H7 (cell line): ENCODE data around the gene ALDOC. TPM values are rescaled to one million over a fixed set of nuclear protein-coding genes. Genes with fewer than 3 reads are reported as not detected.

Source experiments
- DNase-seq: peaks from one replicate; pipeline ENCODE4 v3.0.0; 2012
- H3K27me3 ChIP-seq: 2 replicates; pipeline ENCODE4 v1.6.0; 2011; ENCODE audit warnings: mild to moderate bottlenecking, low read length; ENCODE audit not compliant: control insufficient read depth, insufficient read depth
- H3K36me3 ChIP-seq: replicated peaks from 2 replicates; pipeline ENCODE4 v1.5.1; 2011; ENCODE audit warnings: low read length; ENCODE audit not compliant: control insufficient read depth, insufficient read depth
- H3K4me3 ChIP-seq: 2 replicates; pipeline ENCODE4 v1.5.1; 2011; ENCODE audit warnings: low read depth, mild to moderate bottlenecking, control low read depth, low read length, moderate library complexity; ENCODE audit not compliant: insufficient read depth
- total RNA-seq: library from RNA; depleted of rRNA; stranded (reverse); fragments of >200 nt; shearing (Covaris generic); gene quantifications from 2 replicates; pipeline ENCODE4 v1.2.3, GENCODE V29; 2014; rRNA removed

The ALDOC gene
- total RNA-seq, 1 experiment from 2014 or later = 69.9 TPM

DNA sequence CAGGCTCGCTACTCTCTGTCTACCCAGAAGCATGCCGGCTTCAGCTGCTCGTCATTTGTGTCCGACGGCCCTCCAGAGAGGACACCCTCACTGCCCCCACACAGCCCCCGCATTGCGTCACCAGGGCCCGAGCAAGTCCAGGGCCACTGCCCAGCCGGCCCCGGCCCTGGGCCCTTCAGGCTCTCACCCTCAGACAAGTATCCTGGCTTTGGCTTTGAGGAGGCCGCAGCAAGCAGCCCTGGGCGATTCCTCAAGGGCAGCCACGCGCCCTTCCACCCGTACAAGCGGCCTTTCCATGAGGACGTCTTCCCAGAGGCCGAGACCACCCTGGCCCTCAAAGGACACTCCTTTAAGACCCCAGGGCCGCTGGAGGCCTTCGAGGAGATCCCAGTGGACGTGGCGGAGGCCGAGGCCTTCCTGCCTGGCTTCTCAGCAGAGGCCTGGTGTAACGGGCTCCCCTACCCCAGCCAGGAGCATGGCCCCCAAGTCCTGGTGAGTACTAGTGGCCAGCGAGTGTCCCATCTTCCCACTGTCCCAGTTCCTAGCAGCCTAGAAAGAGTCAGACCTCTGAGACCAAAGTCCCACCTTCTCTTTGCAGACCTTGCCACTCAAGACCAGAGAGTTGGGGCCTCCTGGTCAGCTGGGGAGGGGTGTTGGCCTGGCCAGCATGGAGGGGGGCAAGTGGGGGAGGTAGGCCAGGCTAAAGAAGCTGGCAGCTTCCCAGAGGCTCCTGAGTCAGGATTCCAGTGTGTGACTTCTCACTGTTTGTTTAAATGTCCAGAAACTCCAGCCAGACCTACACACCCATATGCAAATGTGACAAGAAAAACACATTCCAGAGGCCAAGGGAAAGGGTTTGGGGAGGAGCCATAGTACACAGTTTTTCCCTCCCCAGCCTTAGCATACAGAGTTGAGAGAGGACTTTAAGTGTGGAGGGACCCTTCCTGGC, 51.9 kb downstream of the ALDOC start:
- DNase-seq = no peak
- Histone ChIP-seq H3K36me3 (no peaks in the 10 kb centered on the region), H3K4me3 (no peak overlapping the region), H3K27me3 (no peaks in the 10 kb centered on the region)

DNA sequence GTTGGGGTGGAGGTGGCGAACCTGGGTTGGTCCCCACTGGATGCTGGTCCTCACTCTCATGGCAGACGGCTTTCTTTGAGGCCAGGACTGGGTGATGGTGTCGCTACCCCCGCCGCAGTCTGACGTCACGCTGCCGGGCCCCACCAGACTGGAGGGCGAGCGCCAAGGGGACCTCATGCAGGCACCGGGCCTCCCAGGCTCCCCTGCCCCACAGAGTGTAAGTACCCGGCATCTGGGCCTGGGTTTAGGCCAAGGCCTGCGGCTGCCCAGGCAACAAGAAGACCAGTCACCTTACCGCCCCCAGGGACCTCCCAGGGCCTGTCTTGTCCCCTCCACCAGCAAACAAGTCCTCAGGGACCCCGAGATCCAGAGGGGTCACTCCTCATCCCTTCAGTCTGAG, 52.8 kb downstream of the ALDOC start:
- no peaks in the 10 kb centered on the region for H3K27me3 ChIP-seq
- H3K36me3 ChIP-seq = no peaks in the 10 kb centered on the region
- no peak overlapping the region for H3K4me3 ChIP-seq
- no peak for DNase-seq

DNA sequence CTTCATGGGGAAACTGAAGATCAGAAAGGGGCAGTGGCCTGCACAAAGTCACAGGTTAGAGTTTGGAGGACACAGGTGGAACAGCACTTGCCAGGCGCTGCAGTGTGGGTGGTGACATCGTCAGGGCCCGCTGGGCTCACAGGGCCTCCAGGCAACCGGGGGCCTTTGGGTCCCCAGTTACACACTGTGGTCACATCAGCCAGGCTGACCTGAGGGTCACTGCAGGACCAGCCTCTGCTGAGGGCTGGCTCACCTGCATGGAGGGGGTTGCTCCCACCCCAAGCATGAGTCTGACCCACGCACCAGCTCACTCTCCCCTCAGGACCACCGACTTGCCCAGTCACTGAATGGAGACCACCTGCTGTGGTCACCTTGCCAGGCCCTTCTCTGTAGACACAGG, 53.5 kb downstream of the ALDOC start:
- DNase-seq = no peak
- Histone ChIP-seq H3K27me3 (no peaks in the 10 kb centered on the region; the same call in 1 of the 2 replicates), H3K4me3 (no peak overlapping the region), H3K36me3 (no peaks in the 10 kb centered on the region)

Other genes starting within 250 kb of the ALDOC start
- 13.7 and 19.0 TPM in 2 replicates for gene IFT20, start 241.4 kb downstream of the ALDOC start, total RNA-seq
- 19.3 and 21.3 TPM in 2 replicates for gene TNFAIP1, start 241.1 kb downstream of the ALDOC start, total RNA-seq
- 115 and 130 TPM in 2 replicates for gene POLDIP2, start 219.4 kb downstream of the ALDOC start, total RNA-seq
- not detected in 2 replicates for gene SEBOX, start 211.7 kb downstream of the ALDOC start, total RNA-seq
- 0.04 and 0.14 TPM in 2 replicates for gene VTN, start 206.6 kb downstream of the ALDOC start, total RNA-seq
- 0.62 and 1.7 TPM in 2 replicates for gene SARM1, start 205.2 kb downstream of the ALDOC start, total RNA-seq
- 5.7 and 6.7 TPM in 2 replicates for gene SLC46A1, start 170.7 kb downstream of the ALDOC start, total RNA-seq
- gene SLC13A2, start 103.3 kb downstream of the ALDOC start, total RNA-seq = not detected in 2 replicates
- not detected in 2 replicates for gene FOXN1, start 70.5 kb downstream of the ALDOC start, total RNA-seq
- gene UNC119, start 24.3 kb downstream of the ALDOC start, total RNA-seq = 87.6 and 96.3 TPM in 2 replicates
- gene PIGS, start 5.4 kb downstream of the ALDOC start, total RNA-seq = 41.8 and 48.4 TPM in 2 replicates
- 153 and 166 TPM in 2 replicates for gene SPAG5, start 22.1 kb upstream of the ALDOC start, total RNA-seq
- 12.2 and 14.7 TPM in 2 replicates for gene RSKR, start 37.3 kb upstream of the ALDOC start, total RNA-seq
- 86.6 and 97.0 TPM in 2 replicates for gene BLTP2, start 68.3 kb upstream of the ALDOC start, total RNA-seq
- gene SDF2, start 85.0 kb upstream of the ALDOC start, total RNA-seq = 47.3 and 52.7 TPM in 2 replicates
- 25.1 and 32.4 TPM in 2 replicates for gene SUPT6H, start 85.3 kb upstream of the ALDOC start, total RNA-seq
- 13.9 and 23.7 TPM in 2 replicates for gene PROCA1, start 135.0 kb upstream of the ALDOC start, total RNA-seq
- 209 and 284 TPM in 2 replicates for gene RAB34, start 141.0 kb upstream of the ALDOC start, total RNA-seq
- 778 and 823 TPM in 2 replicates for gene RPL23A, start 143.1 kb upstream of the ALDOC start, total RNA-seq
- 15.6 and 21.4 TPM in 2 replicates for gene TLCD1, start 149.3 kb upstream of the ALDOC start, total RNA-seq
- 10.9 and 12.5 TPM in 2 replicates for gene NEK8, start 151.9 kb upstream of the ALDOC start, total RNA-seq
- 159 and 216 TPM in 2 replicates for gene TRAF4, start 167.1 kb upstream of the ALDOC start, total RNA-seq